ENCODE results near the gene PAK2.

DNA sequence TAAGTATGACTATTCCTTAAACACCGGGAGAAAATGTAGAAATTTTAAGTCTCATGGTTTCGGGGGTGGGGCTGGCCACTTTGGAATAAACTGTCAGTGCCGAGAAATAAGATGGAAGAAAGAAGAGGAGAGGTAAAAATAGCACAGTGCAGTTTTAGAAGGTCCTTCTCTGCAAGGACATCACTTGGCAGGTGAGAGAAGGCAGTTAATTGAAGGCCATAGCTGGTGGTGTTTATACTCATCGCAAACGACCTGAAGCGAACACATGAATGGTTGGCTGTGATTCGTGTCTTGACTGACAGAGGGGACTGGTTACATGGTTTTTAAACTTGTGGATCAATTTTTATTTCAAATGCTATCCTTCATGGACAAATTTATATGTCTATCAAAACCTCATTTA, 73.2 kb downstream of the PAK2 start:
- TF ChIP-seq TRIM24 (IDR thresholded peaks at IDR 0.05): no peak
- TF ChIP-seq ZFPM2 (CRISPR knock-in tag; IDR thresholded peaks at IDR 0.05): no peak
- no peak for TF ChIP-seq KAT2B (IDR thresholded peaks at IDR 0.05; ENCODE audit: low read depth, low read length)
